Measurements from ENCODE around the gene EIF3F. TPM values are rescaled to one million over a fixed set of nuclear protein-coding genes. Genes with fewer than 3 reads are reported as not detected.

Gene EIF3F
- total and polyA plus RNA-seq, 8 donors, result 106 to 201 (median 175) TPM

DNA sequence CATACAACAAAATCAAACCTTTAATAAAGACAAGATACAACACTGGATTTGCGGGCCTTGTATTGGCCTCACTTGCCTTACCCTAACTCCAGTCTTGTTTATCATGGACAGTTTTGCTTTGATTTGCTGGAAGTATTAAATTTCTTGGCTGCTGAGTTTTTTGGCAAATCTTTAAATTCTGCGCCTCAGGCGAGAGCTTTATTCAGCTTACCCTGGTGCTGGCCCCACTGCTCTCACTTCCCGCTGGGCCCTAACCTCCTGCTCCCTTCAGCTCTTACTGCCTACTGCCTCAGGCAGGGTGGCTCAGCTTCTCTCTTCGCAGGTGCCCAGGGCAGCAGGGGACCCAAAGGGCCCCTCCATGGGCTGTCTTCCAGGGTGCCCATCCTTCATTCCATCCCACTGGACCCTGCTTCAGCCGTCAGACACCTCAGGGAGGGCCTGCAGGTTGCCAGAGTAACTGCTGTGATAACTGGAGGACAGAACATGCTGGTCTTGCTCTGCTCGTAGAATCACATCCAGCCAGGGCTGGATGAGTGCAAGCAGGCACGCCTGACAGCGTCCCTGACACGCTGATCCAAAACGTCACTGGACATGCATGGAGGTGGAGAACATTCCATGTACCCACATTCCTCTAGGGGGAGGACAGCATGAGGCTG, 48.2 kb downstream of the EIF3F start:
- no peaks in the 10 kb centered on the region for H3K27me3 ChIP-seq
- TF ChIP-seq, protein P1, sequence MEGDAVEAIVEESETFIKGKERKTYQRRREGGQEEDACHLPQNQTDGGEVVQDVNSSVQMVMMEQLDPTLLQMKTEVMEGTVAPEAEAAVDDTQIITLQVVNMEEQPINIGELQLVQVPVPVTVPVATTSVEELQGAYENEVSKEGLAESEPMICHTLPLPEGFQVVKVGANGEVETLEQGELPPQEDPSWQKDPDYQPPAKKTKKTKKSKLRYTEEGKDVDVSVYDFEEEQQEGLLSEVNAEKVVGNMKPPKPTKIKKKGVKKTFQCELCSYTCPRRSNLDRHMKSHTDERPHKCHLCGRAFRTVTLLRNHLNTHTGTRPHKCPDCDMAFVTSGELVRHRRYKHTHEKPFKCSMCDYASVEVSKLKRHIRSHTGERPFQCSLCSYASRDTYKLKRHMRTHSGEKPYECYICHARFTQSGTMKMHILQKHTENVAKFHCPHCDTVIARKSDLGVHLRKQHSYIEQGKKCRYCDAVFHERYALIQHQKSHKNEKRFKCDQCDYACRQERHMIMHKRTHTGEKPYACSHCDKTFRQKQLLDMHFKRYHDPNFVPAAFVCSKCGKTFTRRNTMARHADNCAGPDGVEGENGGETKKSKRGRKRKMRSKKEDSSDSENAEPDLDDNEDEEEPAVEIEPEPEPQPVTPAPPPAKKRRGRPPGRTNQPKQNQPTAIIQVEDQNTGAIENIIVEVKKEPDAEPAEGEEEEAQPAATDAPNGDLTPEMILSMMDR (IDR thresholded peaks at IDR 0.05), result no peak
- no peaks in the 10 kb centered on the region for H3K9me3 ChIP-seq
- WGBS, 2 donors, result 65 to 66% methylated on average over 11 of the region's 11 CpGs
- DNase-seq (no peak), ATAC-seq (no peak), FAIRE-seq (no peak)
- H3K4me3 ChIP-seq, result no peak overlapping the region
- H3K27ac ChIP-seq, result no peak overlapping the region
- H3K36me3 ChIP-seq, result no peaks in the 10 kb centered on the region
- H3K4me1 ChIP-seq, result no peaks in the 10 kb centered on the region
- intact Hi-C loops (cut with DNase I), result no loop called here

GRCh38 chr11:8036002-8036802, 49.1 kb downstream of the EIF3F start:
- no peak for FAIRE-seq
- WGBS, 2 donors, result 51 to 57% methylated on average over 5 of the region's 5 CpGs
- intact Hi-C loops (cut with DNase I), result no loop called here
- H3K4me3 ChIP-seq, result no peak overlapping the region
- TF ChIP-seq, protein P1 (IDR thresholded peaks at IDR 0.05), result no peak
- no peaks in the 10 kb centered on the region for H3K27me3 ChIP-seq
- no peaks in the 10 kb centered on the region for H3K9me3 ChIP-seq
- no peaks in the 10 kb centered on the region for H3K4me1 ChIP-seq
- H3K27ac ChIP-seq, result no peak overlapping the region
- DNase-seq, result no peak
- H3K36me3 ChIP-seq, result no peaks in the 10 kb centered on the region
- no peak for ATAC-seq

- WGBS, 2 donors, result 69 to 76% methylated on average over 5 of the region's 5 CpGs
- no peaks in the 10 kb centered on the region for H3K4me1 ChIP-seq
- ATAC-seq, result no peak
- no peak for FAIRE-seq
- no peaks in the 10 kb centered on the region for H3K27me3 ChIP-seq
- H3K27ac ChIP-seq, result no peak overlapping the region
- DNase-seq, result no peak
- no peaks in the 10 kb centered on the region for H3K36me3 ChIP-seq
- no peak overlapping the region for H3K4me3 ChIP-seq
- intact Hi-C loops (cut with DNase I), result no loop called here
- TF ChIP-seq, protein P1 (IDR thresholded peaks at IDR 0.05), result no peak
- no peaks in the 10 kb centered on the region for H3K9me3 ChIP-seq
Measured at GRCh38 chr11:8036986-8037385, 49.8 kb downstream of the EIF3F start.

- Histone ChIP-seq H3K27me3 (no peaks in the 10 kb centered on the region), H3K27ac (no peak overlapping the region), H3K4me1 (no peaks in the 10 kb centered on the region), H3K36me3 (no peaks in the 10 kb centered on the region), H3K4me3 (no peak overlapping the region), H3K9me3 (no peaks in the 10 kb centered on the region)
- ATAC-seq (no peak), DNase-seq (no peak), FAIRE-seq (no peak)
- TF ChIP-seq, protein P1 (IDR thresholded peaks at IDR 0.05), result no peak
- intact Hi-C loops (cut with DNase I), result no loop called here
- 49 to 54% methylated on average over 8 of the region's 8 CpGs for WGBS, 2 donors
Measured at GRCh38 chr11:8038393-8038792, 51.3 kb downstream of the EIF3F start.
